ENCODE data around the gene FAM131A.

The FAM131A gene

DNA sequence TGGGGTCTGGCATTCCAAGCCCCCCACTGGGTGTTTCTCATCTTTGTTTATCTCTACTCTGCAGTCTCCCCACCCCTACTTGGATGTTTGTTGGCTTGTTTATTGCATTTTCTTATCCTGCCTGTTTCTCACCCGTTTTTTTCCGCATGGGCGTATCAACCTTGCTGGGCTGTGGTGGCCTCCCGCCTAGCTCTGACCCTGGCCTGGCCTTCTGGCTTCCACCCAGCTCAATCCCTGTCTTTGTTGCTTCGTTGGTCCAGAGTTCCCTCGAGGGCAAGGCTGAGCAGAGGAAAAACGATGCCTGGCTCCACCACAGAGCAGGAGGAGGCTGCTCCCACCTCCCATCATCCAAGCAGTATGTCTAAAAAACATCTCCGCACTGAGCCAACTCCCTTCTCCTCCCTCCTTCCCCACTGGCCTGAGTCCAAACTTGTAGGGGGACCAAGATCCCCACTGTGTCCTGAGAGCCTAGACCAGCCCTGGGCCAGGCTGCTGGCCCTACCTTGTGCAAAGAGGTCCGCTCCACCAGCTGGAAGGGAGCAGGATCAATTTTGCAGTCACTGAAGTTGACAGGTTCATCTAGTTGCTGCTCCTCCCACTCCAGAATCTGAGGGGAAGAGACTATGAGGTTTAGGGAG lies 14.2 kb downstream of the FAM131A start:
- TF ChIP-seq FOXP2 (optimal IDR thresholded peaks at IDR 0.05; ENCODE audit: borderline replicate concordance, extremely low read depth, extremely low read length, insufficient read depth) (no peak), SIN3A (IDR thresholded peaks at IDR 0.05; ENCODE audit: borderline replicate concordance, insufficient read depth, low read length) (no peak), TAF1 (IDR thresholded peaks at IDR 0.05; ENCODE audit: borderline replicate concordance, insufficient read depth, low read length) (no peak), POLR2AphosphoS5 (IDR thresholded peaks at IDR 0.05; ENCODE audit: low read depth, low read length) (no peak)
- TF ChIP-seq, protein P1, sequence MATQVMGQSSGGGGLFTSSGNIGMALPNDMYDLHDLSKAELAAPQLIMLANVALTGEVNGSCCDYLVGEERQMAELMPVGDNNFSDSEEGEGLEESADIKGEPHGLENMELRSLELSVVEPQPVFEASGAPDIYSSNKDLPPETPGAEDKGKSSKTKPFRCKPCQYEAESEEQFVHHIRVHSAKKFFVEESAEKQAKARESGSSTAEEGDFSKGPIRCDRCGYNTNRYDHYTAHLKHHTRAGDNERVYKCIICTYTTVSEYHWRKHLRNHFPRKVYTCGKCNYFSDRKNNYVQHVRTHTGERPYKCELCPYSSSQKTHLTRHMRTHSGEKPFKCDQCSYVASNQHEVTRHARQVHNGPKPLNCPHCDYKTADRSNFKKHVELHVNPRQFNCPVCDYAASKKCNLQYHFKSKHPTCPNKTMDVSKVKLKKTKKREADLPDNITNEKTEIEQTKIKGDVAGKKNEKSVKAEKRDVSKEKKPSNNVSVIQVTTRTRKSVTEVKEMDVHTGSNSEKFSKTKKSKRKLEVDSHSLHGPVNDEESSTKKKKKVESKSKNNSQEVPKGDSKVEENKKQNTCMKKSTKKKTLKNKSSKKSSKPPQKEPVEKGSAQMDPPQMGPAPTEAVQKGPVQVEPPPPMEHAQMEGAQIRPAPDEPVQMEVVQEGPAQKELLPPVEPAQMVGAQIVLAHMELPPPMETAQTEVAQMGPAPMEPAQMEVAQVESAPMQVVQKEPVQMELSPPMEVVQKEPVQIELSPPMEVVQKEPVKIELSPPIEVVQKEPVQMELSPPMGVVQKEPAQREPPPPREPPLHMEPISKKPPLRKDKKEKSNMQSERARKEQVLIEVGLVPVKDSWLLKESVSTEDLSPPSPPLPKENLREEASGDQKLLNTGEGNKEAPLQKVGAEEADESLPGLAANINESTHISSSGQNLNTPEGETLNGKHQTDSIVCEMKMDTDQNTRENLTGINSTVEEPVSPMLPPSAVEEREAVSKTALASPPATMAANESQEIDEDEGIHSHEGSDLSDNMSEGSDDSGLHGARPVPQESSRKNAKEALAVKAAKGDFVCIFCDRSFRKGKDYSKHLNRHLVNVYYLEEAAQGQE (IDR thresholded peaks at IDR 0.05; ENCODE audit: insufficient read depth in 1 of 2, low read depth in 2 of 2, low read length in 2 of 2), result no peak

DNA sequence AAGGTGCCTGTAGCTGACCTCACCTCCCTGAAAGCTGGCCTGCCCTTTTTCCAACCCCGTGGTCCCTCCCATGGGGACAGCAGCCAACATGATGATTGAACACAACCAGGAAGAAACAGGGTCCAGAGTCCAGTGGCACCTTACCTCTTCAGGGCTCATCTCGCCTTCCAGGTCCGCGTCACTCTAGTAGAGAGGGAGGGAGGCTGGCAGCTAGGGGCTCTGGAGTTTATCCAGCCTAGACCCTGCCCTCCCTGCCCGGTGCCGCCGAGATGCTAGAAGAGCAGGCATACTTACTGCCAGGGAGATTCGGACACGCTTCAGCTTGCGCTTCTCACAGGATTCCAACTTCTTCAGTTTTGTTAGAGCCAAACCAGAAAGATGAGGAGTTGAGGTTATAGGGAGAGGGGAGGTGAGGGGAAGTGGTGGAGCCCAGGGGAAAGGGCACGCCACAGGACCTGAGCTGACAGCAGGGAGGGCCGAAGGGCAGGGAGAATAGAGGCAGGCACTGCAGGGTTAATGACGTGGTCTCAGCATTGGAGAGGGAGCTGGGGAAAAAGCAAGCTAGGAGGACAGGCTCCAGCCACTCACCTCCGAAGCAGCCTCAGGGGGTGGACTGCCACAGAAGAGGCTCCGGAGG lies 14.9 kb downstream of the FAM131A start:
- TF ChIP-seq FOXP2 (optimal IDR thresholded peaks at IDR 0.05; ENCODE audit: borderline replicate concordance, extremely low read depth, extremely low read length, insufficient read depth) (no peak), POLR2AphosphoS5 (IDR thresholded peaks at IDR 0.05; ENCODE audit: low read depth, low read length) (no peak)

DNA sequence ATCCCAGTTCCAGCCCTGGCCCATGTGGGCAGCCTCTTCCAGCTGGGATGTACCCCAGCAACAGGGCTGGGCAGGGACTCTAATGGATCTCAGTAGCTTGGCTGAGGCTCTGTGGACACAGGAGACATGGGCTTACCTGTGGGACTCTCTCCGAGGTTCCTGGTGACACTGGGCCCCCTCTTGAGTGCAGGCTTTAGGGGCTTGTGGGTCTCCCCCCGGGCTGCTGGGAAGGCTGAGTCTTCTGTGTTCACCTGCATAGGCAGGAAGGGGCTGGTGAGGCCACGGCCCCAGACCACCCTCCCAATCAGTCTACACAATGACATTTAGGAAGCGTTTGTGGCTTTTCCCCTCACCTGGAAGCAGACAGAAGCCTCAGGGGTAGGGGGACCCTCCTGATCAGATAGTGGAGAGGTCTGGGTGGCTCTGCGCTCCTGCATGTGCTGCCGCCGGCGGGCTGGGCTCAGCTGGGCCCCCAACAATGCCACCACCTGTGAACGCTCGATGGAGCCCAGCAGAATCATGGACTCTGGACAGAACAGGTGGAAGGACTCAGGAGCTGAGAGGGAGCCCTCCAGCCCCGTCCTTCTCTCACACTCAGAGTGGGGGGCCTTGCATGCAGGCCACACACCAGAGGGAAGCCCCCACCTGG lies 15.6 kb downstream of the FAM131A start:
- TF ChIP-seq POLR2AphosphoS5 (IDR thresholded peaks at IDR 0.05; ENCODE audit: low read depth, low read length) (no peak), SIN3A (IDR thresholded peaks at IDR 0.05; ENCODE audit: borderline replicate concordance, insufficient read depth, low read length) (no peak), FOXP2 (optimal IDR thresholded peaks at IDR 0.05; ENCODE audit: borderline replicate concordance, extremely low read depth, extremely low read length, insufficient read depth) (no peak), TAF1 (IDR thresholded peaks at IDR 0.05; ENCODE audit: borderline replicate concordance, insufficient read depth, low read length) (no peak)
- TF ChIP-seq, protein P1 (IDR thresholded peaks at IDR 0.05; ENCODE audit: insufficient read depth in 1 of 2, low read depth in 2 of 2, low read length in 2 of 2), result no peak

DNA sequence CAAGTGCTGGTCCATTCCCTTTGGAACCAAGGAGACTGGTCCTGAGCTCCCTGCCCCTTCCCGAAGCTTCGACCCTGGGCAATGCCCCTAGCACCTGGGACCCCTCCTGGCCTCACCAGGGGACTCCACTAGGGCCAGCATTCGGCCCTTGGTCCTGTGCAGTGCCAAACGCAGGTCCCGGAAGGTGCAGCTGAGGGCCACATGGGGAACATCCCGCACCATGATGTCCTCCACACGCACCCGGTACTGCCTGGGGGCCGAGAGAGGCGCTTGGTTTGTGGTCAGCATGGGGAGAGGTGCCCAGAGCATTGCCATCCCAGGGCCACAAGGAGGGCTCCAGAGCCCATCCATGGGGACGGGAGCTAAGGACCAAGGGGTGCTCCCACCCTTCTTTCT lies 16.1 kb downstream of the FAM131A start:
- TF ChIP-seq FOXP2 (optimal IDR thresholded peaks at IDR 0.05; ENCODE audit: borderline replicate concordance, extremely low read depth, extremely low read length, insufficient read depth), result no peak
- TF ChIP-seq, protein P1 (IDR thresholded peaks at IDR 0.05; ENCODE audit: insufficient read depth in 1 of 2, low read depth in 2 of 2, low read length in 2 of 2), result no peak
- TF ChIP-seq POLR2AphosphoS5 (IDR thresholded peaks at IDR 0.05; ENCODE audit: low read depth, low read length), result no peak
- no peak for TF ChIP-seq SIN3A (IDR thresholded peaks at IDR 0.05; ENCODE audit: borderline replicate concordance, insufficient read depth, low read length)

DNA sequence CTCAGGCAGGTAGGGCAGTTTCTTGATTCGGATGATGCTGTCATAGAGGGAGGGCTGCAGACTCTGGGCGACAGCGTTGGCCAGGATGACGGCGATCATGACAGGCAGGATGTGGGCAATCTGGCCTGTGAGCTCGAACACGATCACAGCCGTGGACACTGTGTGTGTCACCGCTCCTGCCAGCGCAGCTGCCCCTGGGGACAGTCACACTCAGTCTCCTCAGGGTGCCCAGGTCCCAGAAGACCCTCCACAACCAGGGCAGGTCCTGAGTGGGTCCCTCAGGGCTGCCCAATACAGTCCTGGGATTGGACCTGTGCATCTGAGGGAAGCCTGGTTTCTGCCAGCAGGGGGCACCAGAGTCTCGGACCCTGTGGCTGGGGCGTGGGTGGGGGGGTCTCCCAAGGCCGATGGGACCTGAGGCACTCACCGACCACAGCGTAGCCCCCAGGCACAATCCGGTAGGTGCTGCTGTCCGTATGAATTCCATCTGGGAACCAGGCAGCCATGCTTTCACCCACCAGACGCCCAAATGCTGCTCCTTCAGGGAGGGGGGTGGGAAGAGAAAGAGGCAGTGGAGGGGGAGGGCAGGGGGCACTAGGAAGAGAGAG lies 16.8 kb downstream of the FAM131A start:
- TF ChIP-seq POLR2AphosphoS5 (IDR thresholded peaks at IDR 0.05; ENCODE audit: low read depth, low read length) (no peak), FOXP2 (optimal IDR thresholded peaks at IDR 0.05; ENCODE audit: borderline replicate concordance, extremely low read depth, extremely low read length, insufficient read depth) (no peak), SIN3A (IDR thresholded peaks at IDR 0.05; ENCODE audit: borderline replicate concordance, insufficient read depth, low read length) (no peak)
- TF ChIP-seq, protein P1 (IDR thresholded peaks at IDR 0.05; ENCODE audit: insufficient read depth in 1 of 2, low read depth in 2 of 2, low read length in 2 of 2), result no peak
